GM12878 (cell line): ENCODE data around the gene CARD11. TPM values are rescaled to one million over a fixed set of nuclear protein-coding genes. Genes with fewer than 3 reads are reported as not detected.

Experiments
- ATAC-seq: fragments of 200-7000 bp; cut with Tn5 transposase; 3 replicates; pipeline ENCODE4 v1.9.1; 2020; ENCODE audit warnings: mild to moderate bottlenecking, moderate library complexity
- BruUV-seq: library from RNA; stranded (reverse); fragments of 400-500 nt; replicated peaks from 2 replicates; lab custom pipeline; 2021; lab: Mats Ljungman, UMichigan
- CTCF ChIA-PET: fragments of 300-600 bp; sonication (Branson Sonifier 250); formaldehyde crosslinking; extraction: SDS; loops from one replicate; lab custom pipeline; 2021; ENCODE audit warnings: inconsistent platforms; lab: Yijun Ruan, JAX
- POLR2A ChIA-PET: fragments of 350-600 bp; formaldehyde crosslinking; extraction: SDS; loops from one replicate; lab custom pipeline; 2021; ENCODE audit warnings: inconsistent platforms; lab: Charles Lee
- RAD21 ChIA-PET: fragments of 300-600 bp; sonication (Branson Sonifier 250); formaldehyde crosslinking; loops from one replicate; lab custom pipeline; 2023; ENCODE audit warnings: antibody characterized with exemption; ENCODE audit not compliant: unreplicated experiment; lab: Charles Lee
- SMC1A ChIA-PET: fragments of 300-600 bp; sonication (Branson Sonifier 250); formaldehyde crosslinking; loops from one replicate; lab custom pipeline; 2023; ENCODE audit not compliant: unreplicated experiment, uncharacterized antibody; lab: Charles Lee
- DNase-seq: peaks from one replicate; pipeline ENCODE4 v3.0.0-alpha.2; 2011; ENCODE audit warnings: low read depth, low spot score
- FAIRE-seq: peaks from 3 replicates; lab custom pipeline; 2011; peaks lifted over from hg19 to GRCh38; lab: Jason Lieb, UNC
- H2AFZ ChIP-seq: 2 replicates; pipeline ENCODE4 v1.6.0; 2011; ENCODE audit warnings: low read depth, low read length, control low read depth; ENCODE audit not compliant: control insufficient read depth
- H3K27ac ChIP-seq: 2 replicates; pipeline ENCODE4 v1.5.1; 2011; ENCODE audit warnings: control low read depth; ENCODE audit not compliant: control insufficient read depth, insufficient read depth
- H3K27me3 ChIP-seq, 2 experiments: replicated peaks in 1 of 2; 2 replicates each; pipeline versions ENCODE4 v1.6.0 to v1.6.1; 2011; ENCODE audit warnings: low read length in 1 of 2; ENCODE audit not compliant: control insufficient read depth in 2 of 2, insufficient read depth in 2 of 2
- H3K36me3 ChIP-seq, 2 experiments: 2 replicates each; pipeline ENCODE4 v1.5.1; 2011; ENCODE audit warnings: low read length in 1 of 2; ENCODE audit not compliant: control insufficient read depth in 2 of 2, insufficient read depth in 2 of 2
- H3K4me1 ChIP-seq: 2 replicates; pipeline ENCODE4 v1.6.1; 2011; ENCODE audit warnings: mild to moderate bottlenecking, low read length, moderate library complexity, mixed read lengths; ENCODE audit not compliant: control insufficient read depth, insufficient read depth
- H3K4me2 ChIP-seq: 2 replicates; pipeline ENCODE4 v1.6.0; 2011; ENCODE audit warnings: control low read depth; ENCODE audit not compliant: control insufficient read depth, insufficient read depth
- H3K4me3 ChIP-seq: fragments of 200-600 bp; sonication (generic); 2 replicates; pipeline ENCODE4 v1.5.1; 2016
- H3K79me2 ChIP-seq: 2 replicates; pipeline ENCODE4 v1.6.0; 2011; ENCODE audit warnings: low read length; ENCODE audit not compliant: control insufficient read depth, insufficient read depth
- H3K9ac ChIP-seq: 2 replicates; pipeline ENCODE4 v1.8.0; 2011; ENCODE audit warnings: low read length, control low read depth, mixed read lengths; ENCODE audit not compliant: control insufficient read depth, insufficient read depth
- H3K9me3 ChIP-seq: replicated peaks from 3 replicates; pipeline ENCODE4 v1.5.1; 2011; ENCODE audit warnings: mild to moderate bottlenecking, low read length; ENCODE audit not compliant: control insufficient read depth, insufficient read depth
- H4K20me1 ChIP-seq: 2 replicates; pipeline ENCODE4 v1.6.0; 2011; ENCODE audit not compliant: control insufficient read depth, insufficient read depth
- ASH2L ChIP-seq: fragments of 300-600, 200-600 bp; sonication (generic); IDR thresholded peaks from 2 replicates; pipeline ENCODE4 v1.6.1; 2017; ENCODE audit warnings: low read depth, mild to moderate bottlenecking, borderline replicate concordance
- ESRRA ChIP-seq: IDR thresholded peaks from 2 replicates; pipeline ENCODE4 v1.6.1; 2012; ENCODE audit warnings: mild to moderate bottlenecking, low read length, improper control_type of control experiment
- HDAC2 ChIP-seq: fragments of 200-600 bp; sonication (generic); IDR thresholded peaks from 2 replicates; pipeline ENCODE4 v1.6.1; 2017
- IRF3 ChIP-seq: fragments of 450-650 bp; IDR thresholded peaks from 2 replicates; pipeline ENCODE4 v1.6.1; 2014; ENCODE audit warnings: mild to moderate bottlenecking
- KAT2A ChIP-seq: conservative IDR thresholded peaks from 2 replicates; pipeline ENCODE4 v1.6.1; 2011; ENCODE audit warnings: low read depth, low read length; ENCODE audit not compliant: control insufficient read depth
- NFYA ChIP-seq: IDR thresholded peaks from 2 replicates; pipeline ENCODE4 v1.6.1; 2011; ENCODE audit warnings: low read depth, mild to moderate bottlenecking, low read length, improper control_type of control experiment, borderline replicate concordance
- WGBS: methylation state at CpG from one replicate; pipeline ENCODE4 v1.1.6; 2016; ENCODE audit warnings: low lambda C conversion rate; ENCODE audit not compliant: insufficient replicate concordance, insufficient coverage; ENCODE audit errors: missing lambda C conversion rate; 5-methylcytosine and 5-hydroxymethylcytosine counted together
- in situ Hi-C: fragments of 300-500 bp; cut with MboI; formaldehyde crosslinking; loops from 9 replicates; pipeline ENCODE4 v1.14.3; 2018; ENCODE audit warnings: mixed read lengths
- intact Hi-C: fragments of 100-400 bp; cut with micrococcal nuclease; formaldehyde crosslinking; loops from one replicate; pipeline ENCODE4 v1.14.2; 2022; ENCODE audit not compliant: unreplicated experiment
- polyA plus RNA-seq, 11 experiments: library from polyadenylated mRNA; depleted of rRNA in 4 of 11; unstranded in 6 of 11; stranded (reverse) in 5 of 11; fragments of >200 nt; fragmentation: Nextera tagmentation in 4 of 11; fragmentation: Illumina TruSeq in 1 of 11; extraction: Ambion mirVana in 4 of 11; extraction: Trizol in 1 of 11; gene quantifications; 1 replicate in 1 of 11; 2 replicates in 10 of 11; pipeline versions ENCODE4 v1.2.1 to v1.2.3, GENCODE V29; 2011 to 2016; ENCODE audit warnings: inconsistent platforms in 2 of 11, missing spikeins in 2 of 11, low read depth in 1 of 11
- total RNA-seq, 4 experiments: library from RNA; depleted of rRNA in 3 of 4; stranded (reverse); fragments of >200 nt in 3 of 4; fragmentation: Illumina TruSeq in 1 of 4; extraction: Trizol in 1 of 4; gene quantifications; 2 replicates each; pipeline versions ENCODE4 v1.2.1 to v1.2.3, GENCODE V29; 2013 to 2021

CARD11 gene
- total and polyA plus RNA-seq, 10 of the 15 experiments (the other 5 are each of a cell fraction or from before 2014, with no cell fraction given): 0.27 to 72.0 (median 28.4) TPM

DNA sequence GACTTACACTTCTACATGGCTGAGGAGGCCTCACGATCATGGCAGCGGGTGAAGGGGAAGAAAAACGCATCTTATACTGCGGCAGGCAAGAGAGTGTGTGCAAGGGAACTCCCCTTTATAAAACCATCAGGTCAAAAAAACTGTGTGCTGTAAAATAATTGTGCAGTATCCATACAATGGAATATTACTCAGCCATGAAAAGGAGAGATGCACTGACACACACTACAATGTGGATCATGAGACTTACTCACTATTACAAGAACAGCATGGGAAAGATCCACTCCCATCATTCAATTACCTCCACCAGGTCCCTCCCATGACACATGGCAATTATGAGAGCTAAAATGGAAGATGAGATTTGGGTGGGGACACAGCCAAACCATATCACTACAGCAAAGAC, 27.2 kb upstream of the CARD11 start:
- ChIA-PET RAD21 (no interaction called here), SMC1A (no interaction called here), POLR2A (interaction anchor here (1.2 kb wide), 1 partner anchor 72 kb away, joined by 4 read pairs; no protein-coding TSS in a partner anchor), CTCF (no interaction called here)
- H3K79me2 ChIP-seq: no peaks in the 10 kb centered on the region
- TF ChIP-seq HDAC2 (no peak), ESRRA (no peak), NFYA (no peak), KAT2A (no peak), ASH2L (no peak), IRF3 (no peak)
- no peak overlapping the region for H3K4me3 ChIP-seq
- DNase-seq (no peak), FAIRE-seq (no peak), ATAC-seq (no peak)
- no peak overlapping the region for H3K4me2 ChIP-seq
- no peaks in the 10 kb centered on the region for H4K20me1 ChIP-seq
- peaks cover 3% of the 10 kb centered on the region; the same call in 2 of the 3 replicates for H3K9me3 ChIP-seq
- no peak overlapping the region for H3K27ac ChIP-seq
- 91% methylated on average over 4 of the region's 4 CpGs for WGBS
- no peaks in the 10 kb centered on the region for H3K36me3 ChIP-seq
- H3K9ac ChIP-seq: no peak overlapping the region
- intact Hi-C loops (no loop called here), in situ Hi-C loops (no loop called here)
- H3K27me3 ChIP-seq: no peaks in the 10 kb centered on the region
- peaks cover 23% of the 10 kb centered on the region for H3K4me1 ChIP-seq
- H2AFZ ChIP-seq: no peak overlapping the region
- no TSS peak for BruUV-seq
